Stimulated activated CD8-positive, alpha-beta memory T cell treated with anti-CD3 and anti-CD28 coated beads, Interleukin-7, amount 100 ng/mL, for 1 hour (primary cell): Measurements from ENCODE around the gene MUTYH.
"Not testable (repeated sequence)": the region's sequence is repeated elsewhere in the genome, so short reads cannot be mapped to it uniquely, and the experiment has no call there.

Source experiments
- DNase-seq, 2 donors: peaks; one replicate each; pipeline ENCODE4 v3.0.0-alpha.2; 2020; ENCODE audit warnings: low read depth in 2 of 2

The MUTYH gene

DNA sequence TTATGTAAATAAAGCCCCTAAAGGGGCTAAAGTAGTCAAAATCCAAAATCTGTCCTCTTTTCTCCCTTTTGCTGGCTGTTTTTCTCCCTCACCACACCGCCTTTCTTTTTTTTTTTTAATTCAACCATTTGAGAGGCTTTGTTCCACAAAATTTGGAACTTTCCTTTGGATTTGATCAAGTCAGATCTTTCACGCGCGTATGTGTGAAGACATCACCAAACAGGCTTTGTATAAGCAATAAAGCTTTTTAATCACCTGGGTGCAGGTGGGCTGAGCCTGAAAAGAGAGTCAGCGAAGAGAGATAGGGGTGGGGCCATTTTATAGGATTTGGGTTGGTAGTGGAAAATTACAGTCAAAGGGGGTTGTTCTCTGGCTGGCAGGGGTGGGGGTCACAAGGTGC is 18.8 kb downstream of the MUTYH start:
- DNase-seq: no peak

DNA sequence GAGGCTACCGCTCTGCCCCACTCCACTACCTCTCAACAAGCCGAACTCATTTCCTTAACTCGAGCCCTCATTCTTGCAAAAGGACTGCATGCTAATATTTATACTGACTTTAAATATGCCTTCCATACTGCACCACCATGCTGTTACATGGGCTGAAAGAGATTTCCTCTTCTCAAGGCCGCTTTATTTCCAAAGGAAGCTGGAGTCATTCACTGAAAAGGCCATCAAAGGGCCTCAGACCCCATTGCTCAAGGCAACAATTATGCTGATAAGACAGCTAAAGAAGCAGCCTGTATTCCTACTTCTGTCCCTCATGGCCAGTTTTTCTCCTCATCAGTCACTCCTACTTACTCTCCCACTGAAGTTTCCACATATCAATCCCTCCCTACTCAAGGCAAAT is 20.5 kb downstream of the MUTYH start:
- no peak for DNase-seq

- DNase-seq: no peak
These were observed 23.1 kb downstream of the MUTYH start for GRCh38 chr1:45317166-45317565.

DNA sequence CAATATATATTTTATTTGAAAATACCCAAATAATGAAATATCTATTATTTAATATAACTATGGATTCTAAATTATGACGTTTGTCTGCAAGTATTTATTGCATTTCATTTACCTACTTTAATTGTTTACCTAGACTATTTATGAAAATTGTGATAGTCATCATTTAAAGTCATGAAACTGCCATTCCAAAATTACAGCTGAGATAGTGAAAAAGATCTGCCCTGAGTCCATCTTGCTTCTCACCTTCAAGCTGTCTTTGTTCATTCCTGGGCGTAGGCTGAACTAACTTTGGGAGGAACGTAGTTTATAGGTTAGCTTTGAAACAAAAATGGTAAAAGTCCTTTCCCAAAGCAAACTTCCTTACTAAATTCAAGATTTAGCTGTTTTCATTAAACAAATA is 26.0 kb downstream of the MUTYH start:
- no peak for DNase-seq

GRCh38 chr1:45306905-45307304 is 33.3 kb downstream of the MUTYH start:
- DNase-seq: no peak

DNA sequence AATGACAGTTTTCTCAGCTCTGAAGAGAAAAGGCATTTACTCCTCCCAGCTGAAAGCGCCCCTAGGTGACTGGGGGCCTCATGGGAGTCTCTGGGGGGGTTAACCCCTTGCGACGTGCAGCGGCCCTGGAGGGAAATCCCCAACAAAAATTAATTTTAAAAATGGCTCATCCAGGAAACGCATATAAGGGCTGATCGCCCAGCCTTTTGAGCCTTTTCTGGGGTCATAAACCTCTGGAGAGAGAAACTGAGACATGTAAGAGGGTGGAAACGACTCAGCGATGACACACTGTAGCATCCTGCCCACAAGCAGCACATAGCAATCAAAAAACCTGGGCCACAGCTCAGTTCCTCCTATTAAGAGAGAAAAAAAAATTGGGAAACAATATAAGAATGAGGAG is 33.9 kb downstream of the MUTYH start:
- no peak for DNase-seq

DNA sequence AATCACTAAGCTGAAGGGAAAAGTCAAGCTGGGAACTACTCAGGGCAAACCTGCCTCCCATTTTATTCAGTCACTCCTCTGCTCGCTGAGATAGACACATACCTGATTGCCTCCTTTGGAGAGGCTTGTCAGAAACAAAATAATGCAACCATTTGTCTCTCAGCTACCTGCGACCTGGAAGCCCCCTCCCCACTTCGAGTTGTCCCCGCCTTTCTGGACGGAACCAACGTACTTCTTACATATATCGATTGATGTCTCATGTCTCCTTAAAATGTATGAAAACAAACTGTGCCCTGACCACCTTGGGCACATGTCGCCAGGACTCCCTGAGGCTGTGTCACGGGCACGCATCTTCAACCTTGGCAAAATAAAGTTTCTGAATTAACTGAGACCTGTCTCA is 35.0 kb downstream of the MUTYH start:
- no peak for DNase-seq

DNA sequence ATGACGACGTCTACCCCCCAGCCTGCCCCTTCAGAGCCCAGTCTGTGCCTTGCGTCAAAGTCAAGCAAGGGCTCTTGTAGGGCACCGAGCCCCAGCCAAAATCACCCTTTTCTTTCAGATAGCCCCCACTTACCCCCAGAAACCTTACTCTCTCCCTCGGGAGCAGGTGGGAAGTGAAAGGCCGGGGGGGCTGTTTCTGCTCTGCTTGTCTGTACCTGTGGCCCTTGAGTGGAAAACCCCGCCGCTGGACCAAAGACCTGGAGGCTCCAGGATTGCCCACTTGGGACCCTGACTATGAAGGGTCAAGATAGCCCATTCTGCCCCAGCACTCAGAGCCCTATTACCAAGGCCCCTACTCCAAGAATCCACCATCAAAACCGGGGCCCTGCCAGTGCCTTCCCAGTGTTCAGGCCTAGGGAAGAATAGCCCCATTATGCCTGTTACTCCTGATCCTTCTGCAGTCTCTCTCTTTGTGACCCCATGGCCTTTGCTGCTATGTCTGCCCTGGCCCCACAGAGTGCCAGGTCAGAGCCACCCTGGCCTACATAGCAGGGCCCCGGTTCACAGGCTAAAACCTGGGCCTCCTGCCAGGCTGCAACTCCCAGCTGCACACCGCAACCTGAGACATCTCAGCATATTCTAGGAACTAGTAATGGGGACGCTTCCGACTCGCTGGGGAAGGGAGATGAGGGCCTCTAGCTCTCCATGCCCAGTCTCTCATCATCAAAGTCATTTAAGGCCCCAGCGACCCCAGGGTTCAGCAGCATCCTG is 35.7 kb downstream of the MUTYH start:
- DNase-seq: no peak

GRCh38 chr1:45303520-45304310 is 36.5 kb downstream of the MUTYH start:
- DNase-seq: peak; percentile 95 to 98

DNA sequence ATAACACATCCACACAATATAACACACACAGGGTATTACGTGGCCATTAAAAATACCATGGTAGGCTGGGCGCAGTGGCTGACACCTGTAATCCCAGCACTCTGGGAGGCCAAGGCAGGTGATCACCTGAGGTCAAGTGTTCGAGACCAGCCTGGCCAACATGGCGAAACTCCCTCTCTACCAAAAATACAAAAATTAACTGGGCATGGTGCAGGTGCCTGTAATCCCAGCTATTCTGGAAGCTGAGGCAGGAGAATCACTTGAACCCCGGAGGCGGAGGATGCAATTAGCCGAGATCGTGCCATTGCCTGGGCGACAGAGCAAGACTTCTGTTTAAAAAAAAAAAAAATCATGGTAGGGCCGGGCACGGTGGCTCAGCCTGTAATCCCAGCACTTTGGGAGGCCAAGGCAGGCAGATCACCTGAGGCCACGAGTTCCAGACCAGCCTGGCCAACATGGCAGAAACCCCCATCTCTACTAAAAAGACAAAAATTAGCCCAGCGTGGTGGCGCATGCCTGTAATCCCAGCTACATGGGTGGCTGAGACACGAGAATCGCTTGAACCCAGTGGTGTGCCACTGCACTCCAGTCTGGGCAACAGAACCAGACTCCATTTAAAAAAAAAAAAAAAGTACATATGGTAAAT is 37.6 kb downstream of the MUTYH start:
- no peak for DNase-seq

- DNase-seq: no peak
These were observed 39.6 kb downstream of the MUTYH start for GRCh38 chr1:45300669-45300997.

DNA sequence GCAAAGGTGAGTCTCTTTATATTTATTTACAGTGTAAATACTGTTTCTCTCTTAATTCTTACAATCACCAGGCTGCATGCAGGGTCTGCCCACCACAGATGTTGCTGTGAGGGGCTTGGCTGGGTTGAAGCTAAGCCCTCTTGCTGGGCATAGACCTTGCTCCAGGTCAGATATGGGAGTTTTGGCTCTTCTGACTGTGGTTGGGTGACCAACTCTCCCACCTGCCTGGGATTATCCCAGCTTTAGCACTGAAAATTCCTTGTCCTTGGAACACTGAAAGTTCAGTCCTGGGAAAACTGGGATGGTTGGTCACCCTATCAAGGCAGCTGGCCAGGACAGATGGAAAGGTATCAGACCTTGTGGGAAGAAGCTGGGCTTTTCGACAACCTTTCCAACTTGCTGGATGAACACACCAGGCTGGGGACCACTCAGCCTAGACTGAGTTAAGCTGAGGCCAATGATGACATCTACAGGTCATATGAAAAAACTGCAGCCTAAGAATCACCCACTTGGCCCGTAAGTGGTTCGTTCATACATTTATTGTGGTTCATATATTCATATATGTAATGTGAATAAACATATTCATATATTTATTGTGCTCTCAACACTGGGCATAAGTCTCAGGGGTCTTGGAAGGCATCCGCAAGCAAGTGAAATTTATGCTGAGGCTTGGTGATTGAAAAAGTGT is 40.1 kb downstream of the MUTYH start:
- DNase-seq: no peak

GRCh38 chr1:45299296-45299695 is 40.9 kb downstream of the MUTYH start:
- DNase-seq: no peak

DNA sequence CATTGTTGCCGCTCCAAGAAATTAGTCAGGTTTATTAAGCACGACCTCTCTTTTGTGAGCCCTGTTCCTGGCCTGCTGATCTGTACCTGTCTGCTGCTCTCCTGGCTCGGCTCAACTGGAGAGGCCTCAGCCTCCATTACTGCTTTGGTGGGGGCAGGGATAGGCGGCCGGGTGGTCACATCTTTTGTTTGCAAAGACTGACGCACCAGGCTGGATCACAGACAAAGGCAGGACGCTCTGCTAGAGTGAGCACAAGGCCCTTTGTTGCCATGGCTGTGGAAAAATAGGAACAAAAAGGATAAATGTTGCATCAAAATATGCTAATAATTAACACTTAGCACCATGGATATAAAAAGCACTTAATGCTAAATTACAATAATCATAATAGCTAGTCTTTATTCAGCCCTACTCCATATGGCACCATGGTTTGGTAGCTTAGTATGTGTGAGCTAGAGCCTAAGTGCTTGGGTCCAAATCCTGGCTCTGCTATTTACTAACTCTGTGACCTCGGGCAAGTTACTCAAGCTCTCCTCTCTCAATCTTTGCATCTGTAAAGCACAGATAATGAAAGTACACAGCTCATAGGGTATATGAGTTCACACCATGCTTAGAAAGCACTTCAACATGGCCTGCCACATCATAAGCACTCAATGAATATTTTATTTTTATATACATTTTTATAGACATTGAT is 42.4 kb downstream of the MUTYH start:
- no peak for DNase-seq

DNA sequence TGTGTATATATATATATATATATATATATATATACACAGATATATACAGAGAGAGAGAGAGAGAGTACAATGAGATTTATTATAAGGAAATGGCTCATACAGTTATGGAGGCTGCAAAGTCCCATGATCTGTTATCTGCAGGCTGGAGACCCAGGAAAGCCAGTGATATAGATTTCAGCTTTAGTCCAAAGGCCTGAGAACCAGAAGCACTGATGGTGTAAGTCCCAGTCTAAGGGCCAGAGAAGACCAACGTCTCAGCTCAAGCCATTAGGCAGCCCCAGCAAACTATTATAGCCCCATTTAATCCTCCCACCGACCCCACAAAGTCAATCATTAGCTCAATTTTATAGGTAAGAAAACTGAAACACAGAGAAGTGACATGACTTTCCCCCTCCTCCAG is 48.5 kb downstream of the MUTYH start:
- DNase-seq: no peak

- not testable (repeated sequence) for DNase-seq
These were observed 49.2 kb downstream of the MUTYH start for GRCh38 chr1:45291002-45291401.

DNA sequence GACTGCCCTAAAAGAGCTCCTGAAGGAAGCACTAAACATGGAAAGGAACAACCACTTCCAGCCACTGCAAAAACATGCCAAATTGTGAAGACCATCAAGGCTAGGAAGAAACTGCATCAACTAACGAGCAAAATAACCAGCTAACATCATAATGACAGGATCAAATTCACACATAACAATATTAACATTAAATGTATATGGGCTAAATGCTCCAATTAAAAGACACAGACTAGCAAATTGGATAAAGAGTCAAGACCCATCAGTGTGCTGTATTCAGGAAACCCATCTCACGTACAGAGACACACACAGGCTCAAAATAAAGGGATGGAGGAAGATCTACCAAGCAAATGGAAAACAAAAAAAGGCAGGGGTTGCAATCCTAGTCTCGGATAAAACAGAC is 53.7 kb downstream of the MUTYH start:
- DNase-seq: not testable (repeated sequence)

GRCh38 chr1:45284858-45285257 is 55.4 kb downstream of the MUTYH start:
- DNase-seq: not testable (repeated sequence)

GRCh38 chr1:45282351-45282750 is 57.9 kb downstream of the MUTYH start:
- no peak for DNase-seq
